IMR-90 (cell line): Measurements from ENCODE around the gene LIMCH1. TPM values are rescaled to one million over a fixed set of nuclear protein-coding genes. Genes with fewer than 3 reads are reported as not detected.

Source experiments
- ATAC-seq: fragments of 200-7000 bp; cut with Tn5 transposase; 2 replicates; pipeline ENCODE4 v1.9.1; 2020; ENCODE audit warnings: low read depth, mild to moderate bottlenecking, moderate library complexity
- BruUV-seq: library from RNA; stranded (reverse); fragments of 400-500 nt; replicated peaks from 2 replicates; lab custom pipeline; 2021; lab: Mats Ljungman, UMichigan
- CTCF ChIA-PET: fragments of 300-600 bp; formaldehyde crosslinking; extraction: SDS; loops from one replicate; lab custom pipeline; 2021; ENCODE audit warnings: antibody characterized with exemption; lab: Yijun Ruan, JAX
- POLR2A ChIA-PET: fragments of 300-600 bp; sonication (Branson Sonifier 250); formaldehyde crosslinking; loops from one replicate; lab custom pipeline; 2022; ENCODE audit warnings: antibody characterized with exemption; ENCODE audit not compliant: unreplicated experiment; lab: Charles Lee
- DNase-seq: peaks from one replicate; pipeline ENCODE4 v3.0.0; 2013
- H2AFZ ChIP-seq: replicated peaks from 2 replicates; pipeline ENCODE3; 2013; ENCODE audit warnings: low read length, mild to moderate bottlenecking; ENCODE audit not compliant: poor library complexity
- H2AK5ac ChIP-seq: 2 replicates; pipeline ENCODE4 v1.6.1; 2013; ENCODE audit warnings: low read depth, low read length, inconsistent platforms
- H2AK9ac ChIP-seq: replicated peaks from 2 replicates; pipeline ENCODE3; 2013; ENCODE audit warnings: mild to moderate bottlenecking, low read depth, low read length, moderate library complexity; ENCODE audit not compliant: poor library complexity
- H2BK120ac ChIP-seq: 2 replicates; pipeline ENCODE4 v1.6.1; 2013; ENCODE audit warnings: low read depth, low read length, inconsistent platforms
- H2BK15ac ChIP-seq: 3 replicates; pipeline ENCODE4 v1.6.1; 2013; ENCODE audit warnings: low read depth, low read length, inconsistent platforms
- H2BK20ac ChIP-seq: 2 replicates; pipeline ENCODE4 v1.6.1; 2013; ENCODE audit warnings: low read depth, mild to moderate bottlenecking, inconsistent platforms, low read length, moderate library complexity
- H2BK5ac ChIP-seq: 2 replicates; pipeline ENCODE4 v1.6.1; 2013; ENCODE audit warnings: mild to moderate bottlenecking, low read depth, low read length, inconsistent platforms; ENCODE audit not compliant: poor library complexity, severe bottlenecking
- H3K14ac ChIP-seq: replicated peaks from 2 replicates; pipeline ENCODE4 v1.6.1; 2013; ENCODE audit warnings: low read depth, low read length, inconsistent platforms
- H3K18ac ChIP-seq: 2 replicates; pipeline ENCODE4 v1.6.1; 2013; ENCODE audit warnings: low read depth, low read length, control low read depth
- H3K23ac ChIP-seq: 2 replicates; pipeline ENCODE4 v1.6.1; 2013; ENCODE audit warnings: low read depth, low read length, inconsistent platforms
- H3K27ac ChIP-seq: 2 replicates; pipeline ENCODE4 v1.5.1; 2013; ENCODE audit warnings: mild to moderate bottlenecking, control low read depth, low read length; ENCODE audit not compliant: insufficient read depth
- H3K27me3 ChIP-seq: 2 replicates; pipeline ENCODE4 v1.6.1; 2013; ENCODE audit warnings: low read length; ENCODE audit not compliant: control insufficient read depth, insufficient read depth
- H3K36me3 ChIP-seq: 2 replicates; pipeline ENCODE4 v1.6.1; 2013; ENCODE audit warnings: low read length, mixed read lengths; ENCODE audit not compliant: control insufficient read depth, insufficient read depth
- H3K4ac ChIP-seq: 2 replicates; pipeline ENCODE4 v1.6.1; 2013; ENCODE audit warnings: low read depth, low read length, inconsistent platforms
- H3K4me1 ChIP-seq: 2 replicates; pipeline ENCODE4 v1.6.1; 2013; ENCODE audit warnings: low read length, mixed read lengths; ENCODE audit not compliant: control insufficient read depth, insufficient read depth
- H3K4me2 ChIP-seq: 2 replicates; pipeline ENCODE4 v1.6.1; 2013; ENCODE audit warnings: low read depth, mild to moderate bottlenecking, control low read depth, low read length, moderate library complexity
- H3K4me3 ChIP-seq: 2 replicates; pipeline ENCODE4 v1.5.1; 2013; ENCODE audit warnings: low read depth, mild to moderate bottlenecking, control low read depth, low read length, moderate library complexity; ENCODE audit not compliant: insufficient read depth
- H3K56ac ChIP-seq: 2 replicates; pipeline ENCODE4 v1.6.1; 2013; ENCODE audit warnings: low read length, inconsistent platforms; ENCODE audit not compliant: insufficient read depth; ENCODE audit errors: extremely low read depth
- H3K79me1 ChIP-seq, 2 experiments: 2 replicates each; pipeline ENCODE4 v1.6.1; 2013; ENCODE audit warnings: low read length in 2 of 2, inconsistent platforms in 1 of 2, low read depth in 1 of 2
- H3K9ac ChIP-seq: 2 replicates; pipeline ENCODE4 v1.6.1; 2013; ENCODE audit warnings: low read depth, low read length, control low read depth
- H3K9me1 ChIP-seq: 2 replicates; pipeline ENCODE4 v1.6.1; 2013; ENCODE audit warnings: low read length, inconsistent platforms; ENCODE audit not compliant: insufficient read depth
- H3K9me3 ChIP-seq: 2 replicates; pipeline ENCODE4 v1.6.1; 2013; ENCODE audit warnings: low read length; ENCODE audit not compliant: control insufficient read depth, insufficient read depth
- H4K20me1 ChIP-seq: 2 replicates; pipeline ENCODE4 v1.6.1; 2013; ENCODE audit warnings: low read length, inconsistent platforms; ENCODE audit not compliant: insufficient read depth
- H4K5ac ChIP-seq: 2 replicates; pipeline ENCODE4 v1.6.1; 2013; ENCODE audit warnings: mild to moderate bottlenecking, low read depth, low read length, control low read depth
- H4K8ac ChIP-seq, 2 experiments: 2 replicates each; pipeline ENCODE4 v1.6.1; 2013; ENCODE audit warnings: low read depth in 2 of 2, low read length in 2 of 2, control low read depth in 1 of 2, inconsistent platforms in 1 of 2
- H4K91ac ChIP-seq: 2 replicates; pipeline ENCODE4 v1.6.1; 2013; ENCODE audit warnings: low read depth, low read length, inconsistent platforms; ENCODE audit not compliant: insufficient read depth
- BHLHE40 ChIP-seq: fragments of 150-350 bp; IDR thresholded peaks from 2 replicates; pipeline ENCODE4 v1.6.1; 2016; ENCODE audit warnings: mild to moderate bottlenecking, low read depth, low read length
- CEBPB ChIP-seq: IDR thresholded peaks from 2 replicates; pipeline ENCODE4 v1.6.1; 2012; ENCODE audit warnings: low read depth, low read length, improper control_type of control experiment
- CHD1 ChIP-seq: IDR thresholded peaks from 2 replicates; pipeline ENCODE4 v1.6.1; 2012; ENCODE audit warnings: low read depth, low read length, improper control_type of control experiment
- FOS ChIP-seq: fragments of 150-350 bp; IDR thresholded peaks from 2 replicates; pipeline ENCODE4 v1.6.1; 2016; ENCODE audit warnings: low read depth, low read length
- MXI1 ChIP-seq: IDR thresholded peaks from 2 replicates; pipeline ENCODE4 v1.6.1; 2012; ENCODE audit warnings: low read depth, mild to moderate bottlenecking, low read length, moderate library complexity, borderline replicate concordance
- NFE2L2 ChIP-seq: fragments of 150-350 bp; IDR thresholded peaks from 2 replicates; pipeline ENCODE4 v1.6.1; 2016; ENCODE audit warnings: low read depth, mild to moderate bottlenecking, low read length
- POLR2A ChIP-seq: IDR thresholded peaks from 2 replicates; pipeline ENCODE4 v1.6.1; 2012; ENCODE audit warnings: mild to moderate bottlenecking, low read depth, low read length
- RAD21 ChIP-seq: IDR thresholded peaks from 2 replicates; pipeline ENCODE4 v1.6.1; 2012; ENCODE audit warnings: low read length, improper control_type of control experiment
- RCOR1 ChIP-seq: IDR thresholded peaks from 2 replicates; pipeline ENCODE4 v1.6.1; 2012; ENCODE audit warnings: mild to moderate bottlenecking, low read length, improper control_type of control experiment; ENCODE audit not compliant: insufficient replicate concordance
- RFX5 ChIP-seq: IDR thresholded peaks from 2 replicates; pipeline ENCODE4 v1.8.0; 2012; ENCODE audit warnings: low read depth, mild to moderate bottlenecking, low read length, moderate library complexity
- WGBS, 2 experiments: methylation state at CpG; one replicate each; pipeline versions ENCODE4 v1.1.5 to v1.1.7; 2013; ENCODE audit warnings: missing lambda C conversion rate in 2 of 2; ENCODE audit not compliant: insufficient read length in 1 of 2; ENCODE audit errors: extremely low coverage in 2 of 2; 5-methylcytosine and 5-hydroxymethylcytosine counted together
- dilution Hi-C: fragments of 300-500 bp; cut with HindIII; formaldehyde crosslinking; loops from one replicate; pipeline ENCODE4 v1.14.3; 2018; ENCODE audit warnings: low sequenced_read_pairs; ENCODE audit not compliant: unreplicated experiment
- in situ Hi-C: fragments of 300-500 bp; cut with MboI; formaldehyde crosslinking; loops from 3 replicates; pipeline ENCODE4 v1.14.3; 2019; ENCODE audit warnings: low sequenced_read_pairs, inconsistent platforms, mixed read lengths
- intact Hi-C: fragments of 100-400 bp; cut with micrococcal nuclease; formaldehyde crosslinking; loops from 2 replicates; pipeline ENCODE4 v1.10.0; 2022
- polyA plus RNA-seq, 3 experiments: library from polyadenylated mRNA; depleted of rRNA; stranded (reverse); fragments of >200 nt; gene quantifications; 2 replicates each; pipeline ENCODE4 v1.2.3, GENCODE V29; 2012; ENCODE audit warnings: low replicate concordance in 1 of 3
- total RNA-seq: library from RNA; depleted of rRNA; stranded (reverse); fragments of >200 nt; gene quantifications from 2 replicates; pipeline ENCODE4 v1.2.3, GENCODE V29; 2012
- TF ChIP-seq, protein P1 (sequence below): fragments of 150-350 bp; IDR thresholded peaks from 2 replicates; pipeline ENCODE4 v1.6.1; 2017; ENCODE audit warnings: mild to moderate bottlenecking, antibody characterized with exemption, low read length, low read depth
- TF ChIP-seq, protein P2 (sequence below): conservative IDR thresholded peaks from 2 replicates; pipeline ENCODE4 v1.5.1; 2012; ENCODE audit warnings: mild to moderate bottlenecking, low read depth, low read length, improper control_type of control experiment
- TF ChIP-seq, protein P3 (sequence below): fragments of 150-350 bp; IDR thresholded peaks from 2 replicates; pipeline ENCODE4 v1.6.1; 2016; ENCODE audit warnings: low read depth, mild to moderate bottlenecking, low read length, moderate library complexity, borderline replicate concordance

LIMCH1 gene
- total and polyA plus RNA-seq, 2 of the 4 experiments (the other 2 are of a cell fraction), result 0.89 to 2.9 TPM

DNA sequence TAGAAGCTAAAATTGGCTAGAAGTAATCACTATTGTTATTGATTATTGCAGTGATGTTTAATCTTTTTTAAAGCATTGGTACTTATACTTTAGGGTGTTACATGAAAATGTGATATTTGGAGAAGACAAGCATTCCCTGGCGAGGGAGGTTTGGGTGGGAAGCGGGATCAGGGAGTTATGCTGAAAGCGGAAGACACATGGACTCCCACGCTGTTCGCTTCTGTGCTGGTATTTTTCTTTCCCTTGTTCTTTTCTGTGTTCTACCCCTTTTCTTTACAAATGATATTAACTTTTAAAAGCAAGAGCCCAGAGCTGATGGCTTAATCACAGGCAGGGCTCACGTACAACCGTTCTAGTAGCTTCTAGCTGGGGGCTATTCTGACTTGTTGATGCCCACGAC, 148.9 kb downstream of the LIMCH1 start:
- CTCF ChIA-PET, result no interaction called here
- no peak overlapping the region for H4K91ac ChIP-seq
- POLR2A ChIA-PET, result no interaction called here

More for the DNA sequence above, 148.9 kb downstream of the LIMCH1 start:
- H3K36me3 ChIP-seq, result no peaks in the 10 kb centered on the region; the same call in 1 of the 2 replicates
- H2BK5ac ChIP-seq, result no peak overlapping the region
- H3K9ac ChIP-seq, result no peak overlapping the region
- in situ Hi-C loops, result no loop called here
- H3K9me1 ChIP-seq, result no peaks in the 10 kb centered on the region
- H2AK9ac ChIP-seq, result no peak overlapping the region
- H3K4ac ChIP-seq, result no peak overlapping the region
- H3K56ac ChIP-seq, result no peak overlapping the region
- H4K5ac ChIP-seq, result no peak overlapping the region
- H3K4me1 ChIP-seq, result no peaks in the 10 kb centered on the region
- DNase-seq (no peak), ATAC-seq (no peak)
- intact Hi-C loops, result no loop called here
- WGBS, 2 experiments, result 100% methylated on average over 2 of the region's 8 CpGs; no CpG with 5 or more reads in 1 of the 2 experiments
- no peak overlapping the region for H3K14ac ChIP-seq
- no peaks in the 10 kb centered on the region for H3K79me1 ChIP-seq
- no peak overlapping the region for H3K23ac ChIP-seq
- no TSS peak for BruUV-seq
- TF ChIP-seq, protein P1, sequence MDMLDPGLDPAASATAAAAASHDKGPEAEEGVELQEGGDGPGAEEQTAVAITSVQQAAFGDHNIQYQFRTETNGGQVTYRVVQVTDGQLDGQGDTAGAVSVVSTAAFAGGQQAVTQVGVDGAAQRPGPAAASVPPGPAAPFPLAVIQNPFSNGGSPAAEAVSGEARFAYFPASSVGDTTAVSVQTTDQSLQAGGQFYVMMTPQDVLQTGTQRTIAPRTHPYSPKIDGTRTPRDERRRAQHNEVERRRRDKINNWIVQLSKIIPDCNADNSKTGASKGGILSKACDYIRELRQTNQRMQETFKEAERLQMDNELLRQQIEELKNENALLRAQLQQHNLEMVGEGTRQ, result no peak
- TF ChIP-seq BHLHE40 (no peak), RAD21 (no peak), CEBPB (no peak), POLR2A (no peak), FOS (no peak), RCOR1 (no peak), CHD1 (no peak), NFE2L2 (no peak), MXI1 (no peak), RFX5 (no peak)
- TF ChIP-seq, protein P2, sequence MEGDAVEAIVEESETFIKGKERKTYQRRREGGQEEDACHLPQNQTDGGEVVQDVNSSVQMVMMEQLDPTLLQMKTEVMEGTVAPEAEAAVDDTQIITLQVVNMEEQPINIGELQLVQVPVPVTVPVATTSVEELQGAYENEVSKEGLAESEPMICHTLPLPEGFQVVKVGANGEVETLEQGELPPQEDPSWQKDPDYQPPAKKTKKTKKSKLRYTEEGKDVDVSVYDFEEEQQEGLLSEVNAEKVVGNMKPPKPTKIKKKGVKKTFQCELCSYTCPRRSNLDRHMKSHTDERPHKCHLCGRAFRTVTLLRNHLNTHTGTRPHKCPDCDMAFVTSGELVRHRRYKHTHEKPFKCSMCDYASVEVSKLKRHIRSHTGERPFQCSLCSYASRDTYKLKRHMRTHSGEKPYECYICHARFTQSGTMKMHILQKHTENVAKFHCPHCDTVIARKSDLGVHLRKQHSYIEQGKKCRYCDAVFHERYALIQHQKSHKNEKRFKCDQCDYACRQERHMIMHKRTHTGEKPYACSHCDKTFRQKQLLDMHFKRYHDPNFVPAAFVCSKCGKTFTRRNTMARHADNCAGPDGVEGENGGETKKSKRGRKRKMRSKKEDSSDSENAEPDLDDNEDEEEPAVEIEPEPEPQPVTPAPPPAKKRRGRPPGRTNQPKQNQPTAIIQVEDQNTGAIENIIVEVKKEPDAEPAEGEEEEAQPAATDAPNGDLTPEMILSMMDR, result no peak
- TF ChIP-seq, protein P3, sequence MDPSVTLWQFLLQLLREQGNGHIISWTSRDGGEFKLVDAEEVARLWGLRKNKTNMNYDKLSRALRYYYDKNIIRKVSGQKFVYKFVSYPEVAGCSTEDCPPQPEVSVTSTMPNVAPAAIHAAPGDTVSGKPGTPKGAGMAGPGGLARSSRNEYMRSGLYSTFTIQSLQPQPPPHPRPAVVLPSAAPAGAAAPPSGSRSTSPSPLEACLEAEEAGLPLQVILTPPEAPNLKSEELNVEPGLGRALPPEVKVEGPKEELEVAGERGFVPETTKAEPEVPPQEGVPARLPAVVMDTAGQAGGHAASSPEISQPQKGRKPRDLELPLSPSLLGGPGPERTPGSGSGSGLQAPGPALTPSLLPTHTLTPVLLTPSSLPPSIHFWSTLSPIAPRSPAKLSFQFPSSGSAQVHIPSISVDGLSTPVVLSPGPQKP, result no peak
- no peak overlapping the region for H4K8ac ChIP-seq
- H2AFZ ChIP-seq, result no peak overlapping the region
- no peaks in the 10 kb centered on the region for H4K20me1 ChIP-seq
- H3K18ac ChIP-seq, result no peak overlapping the region
- no peak overlapping the region for H2BK20ac ChIP-seq
- H2AK5ac ChIP-seq, result no peak overlapping the region
- no peak overlapping the region for H3K4me2 ChIP-seq
- no peaks in the 10 kb centered on the region for H3K9me3 ChIP-seq
- no peak overlapping the region for H3K27ac ChIP-seq
- dilution Hi-C loops, result no loop called here
- H2BK120ac ChIP-seq, result no peak overlapping the region
- H2BK15ac ChIP-seq, result no peak overlapping the region
- H3K27me3 ChIP-seq, result peaks cover 4% of the 10 kb centered on the region
- H3K4me3 ChIP-seq, result no peak overlapping the region
